Hepatic stellate cell (primary cell): Measurements from ENCODE around the gene OPN4.

Experiments
- DNase-seq: peaks from one replicate; pipeline ENCODE4 v3.0.0; 2011; ENCODE audit warnings: low spot score

OPN4 gene

GRCh38 chr10:86647773-86648703 lies 6.3 kb upstream of the OPN4 start:
- no peak for DNase-seq

- DNase-seq = peak; percentile 93
Measured at GRCh38 chr10:86648704-86649427, 5.5 kb upstream of the OPN4 start.

GRCh38 chr10:86649471-86650150 lies 4.7 kb upstream of the OPN4 start:
- DNase-seq = no peak

- no peak for DNase-seq
Measured at GRCh38 chr10:86650151-86650550, 4.2 kb upstream of the OPN4 start.

GRCh38 chr10:86651021-86651471 lies 3.3 kb upstream of the OPN4 start:
- no peak for DNase-seq

- no peak for DNase-seq
Measured at GRCh38 chr10:86651631-86652331, 2.6 kb upstream of the OPN4 start.

GRCh38 chr10:86652361-86653202 lies 1.8 kb upstream of the OPN4 start:
- no peak for DNase-seq

- DNase-seq = no peak
Measured at GRCh38 chr10:86653379-86653778, 968 bp upstream of the OPN4 start.

GRCh38 chr10:86653987-86654386 lies 360 bp upstream of the OPN4 start:
- no peak for DNase-seq

GRCh38 chr10:86655173-86655540 lies 810 bp downstream of the OPN4 start:
- DNase-seq = no peak

- DNase-seq = no peak
Measured at GRCh38 chr10:86655596-86655995, 1.2 kb downstream of the OPN4 start.

- no peak for DNase-seq
Measured at GRCh38 chr10:86657011-86657395, 2.7 kb downstream of the OPN4 start.

GRCh38 chr10:86657396-86658011 lies 3.2 kb downstream of the OPN4 start:
- DNase-seq = no peak

GRCh38 chr10:86658261-86658741 lies 4.0 kb downstream of the OPN4 start:
- DNase-seq = no peak

- DNase-seq = no peak
Measured at GRCh38 chr10:86658751-86659150, 4.4 kb downstream of the OPN4 start.

- no peak for DNase-seq
Measured at GRCh38 chr10:86659161-86659691, 4.9 kb downstream of the OPN4 start.

- DNase-seq = no peak
Measured at GRCh38 chr10:86659721-86660453, 5.5 kb downstream of the OPN4 start.

- peak; percentile 78 for DNase-seq
Measured at GRCh38 chr10:86661161-86662025, 7.0 kb downstream of the OPN4 start.
